HG02885 (cell line): ENCODE measurements around the gene P2RY11.

Experiments
- ATAC-seq: cut with Tn5 transposase; IDR thresholded peaks from one replicate; pipeline ENCODE4 v1.9.1; 2021; ENCODE audit warnings: mild to moderate bottlenecking; ENCODE audit not compliant: unreplicated experiment, poor library complexity

P2RY11 gene, protein sequence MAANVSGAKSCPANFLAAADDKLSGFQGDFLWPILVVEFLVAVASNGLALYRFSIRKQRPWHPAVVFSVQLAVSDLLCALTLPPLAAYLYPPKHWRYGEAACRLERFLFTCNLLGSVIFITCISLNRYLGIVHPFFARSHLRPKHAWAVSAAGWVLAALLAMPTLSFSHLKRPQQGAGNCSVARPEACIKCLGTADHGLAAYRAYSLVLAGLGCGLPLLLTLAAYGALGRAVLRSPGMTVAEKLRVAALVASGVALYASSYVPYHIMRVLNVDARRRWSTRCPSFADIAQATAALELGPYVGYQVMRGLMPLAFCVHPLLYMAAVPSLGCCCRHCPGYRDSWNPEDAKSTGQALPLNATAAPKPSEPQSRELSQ

DNA sequence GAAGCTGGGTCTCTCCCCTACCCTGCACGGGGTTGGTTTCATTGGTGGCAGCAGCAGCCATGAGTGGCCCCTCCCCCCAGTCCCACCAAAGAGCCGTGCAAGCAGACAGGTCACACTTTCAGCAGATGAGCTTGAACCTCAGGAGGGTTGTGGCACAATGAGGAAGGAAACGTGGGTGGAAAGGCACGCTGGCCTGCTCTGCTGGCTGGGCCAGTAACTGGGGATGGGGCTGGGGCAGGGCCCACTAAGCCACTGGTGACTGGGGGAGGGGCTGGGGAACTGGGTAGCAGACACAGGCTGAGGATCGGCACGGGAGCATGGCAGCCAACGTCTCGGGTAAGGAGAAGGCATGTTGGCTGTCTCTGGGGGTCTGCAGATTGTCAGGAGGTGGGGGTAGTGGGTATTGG is at the start of gene P2RY11:
Gene P2RY11, plus strand, starts transcription at position 289 of the 407 bp plus-strand sequence. Its CDS starts 29 bp downstream, at position 318.
- no peak for ATAC-seq

DNA sequence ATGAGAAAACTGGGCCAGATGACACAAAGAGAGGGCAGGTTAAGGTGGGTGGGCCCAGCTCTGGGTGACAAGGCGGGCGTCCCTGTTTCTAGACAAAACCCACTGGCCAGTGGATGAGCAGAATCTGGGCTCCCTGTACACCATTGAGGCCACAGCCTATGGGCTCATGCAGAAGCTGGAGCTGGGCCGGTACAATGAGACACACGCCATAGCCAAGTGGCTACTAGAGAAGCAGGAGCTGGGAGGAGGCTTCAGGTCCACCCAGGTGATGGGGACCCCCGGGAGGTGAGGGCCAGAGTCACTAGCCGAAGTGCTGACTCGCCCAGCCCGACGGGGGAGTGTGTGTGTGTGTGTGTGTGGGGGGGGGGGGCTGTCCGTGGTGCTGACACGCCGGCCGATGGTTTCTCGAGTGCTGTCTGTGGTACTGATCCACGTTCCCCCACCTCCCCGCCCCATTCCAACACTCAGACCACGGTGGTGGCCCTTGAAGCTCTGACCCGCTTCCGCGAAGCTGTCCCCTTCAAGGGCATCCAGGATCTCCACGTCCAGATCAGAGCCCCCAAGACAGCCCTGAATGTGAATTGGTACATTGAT is 49.7 kb upstream of the P2RY11 start:
- no peak for ATAC-seq

DNA sequence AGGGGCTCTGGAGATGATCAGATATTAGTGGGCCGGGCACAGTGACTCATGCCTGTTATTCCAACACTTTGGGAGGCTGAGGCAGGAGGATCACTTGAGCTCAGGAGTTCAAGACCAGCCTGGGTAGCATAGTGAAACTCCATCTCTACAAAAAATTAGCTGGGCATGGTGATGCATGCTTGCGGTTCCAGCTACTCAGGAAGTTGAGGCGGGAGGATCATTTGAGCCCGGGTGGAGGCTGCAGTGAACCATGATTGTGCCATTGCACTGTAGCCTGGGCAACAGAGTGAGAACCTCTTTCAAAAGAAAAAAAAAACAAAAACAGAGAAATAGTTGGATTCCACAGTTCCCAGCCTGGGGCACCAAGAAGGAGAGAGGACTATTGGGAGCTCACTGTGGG is 43.3 kb upstream of the P2RY11 start:
- no peak for ATAC-seq

DNA sequence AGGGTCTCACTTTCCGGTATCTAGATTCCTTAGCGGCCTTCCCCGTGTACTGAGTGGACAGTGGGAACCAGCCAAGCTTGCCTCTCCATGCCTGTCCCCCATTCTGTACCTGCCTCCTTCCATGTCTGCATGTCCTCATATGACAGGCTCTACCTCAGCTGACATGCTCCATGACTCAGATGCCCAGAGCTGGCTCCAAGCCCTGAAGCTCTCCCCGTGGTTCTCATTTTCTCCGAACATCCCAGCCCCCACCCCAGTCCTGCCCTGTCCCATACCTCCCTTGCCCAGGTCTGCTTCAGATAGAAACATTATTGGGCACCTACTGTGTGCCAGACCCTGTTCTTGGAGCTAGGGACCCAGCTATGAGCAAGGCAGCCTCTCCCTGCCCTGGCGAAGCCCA is 42.4 kb upstream of the P2RY11 start:
- no peak for ATAC-seq

DNA sequence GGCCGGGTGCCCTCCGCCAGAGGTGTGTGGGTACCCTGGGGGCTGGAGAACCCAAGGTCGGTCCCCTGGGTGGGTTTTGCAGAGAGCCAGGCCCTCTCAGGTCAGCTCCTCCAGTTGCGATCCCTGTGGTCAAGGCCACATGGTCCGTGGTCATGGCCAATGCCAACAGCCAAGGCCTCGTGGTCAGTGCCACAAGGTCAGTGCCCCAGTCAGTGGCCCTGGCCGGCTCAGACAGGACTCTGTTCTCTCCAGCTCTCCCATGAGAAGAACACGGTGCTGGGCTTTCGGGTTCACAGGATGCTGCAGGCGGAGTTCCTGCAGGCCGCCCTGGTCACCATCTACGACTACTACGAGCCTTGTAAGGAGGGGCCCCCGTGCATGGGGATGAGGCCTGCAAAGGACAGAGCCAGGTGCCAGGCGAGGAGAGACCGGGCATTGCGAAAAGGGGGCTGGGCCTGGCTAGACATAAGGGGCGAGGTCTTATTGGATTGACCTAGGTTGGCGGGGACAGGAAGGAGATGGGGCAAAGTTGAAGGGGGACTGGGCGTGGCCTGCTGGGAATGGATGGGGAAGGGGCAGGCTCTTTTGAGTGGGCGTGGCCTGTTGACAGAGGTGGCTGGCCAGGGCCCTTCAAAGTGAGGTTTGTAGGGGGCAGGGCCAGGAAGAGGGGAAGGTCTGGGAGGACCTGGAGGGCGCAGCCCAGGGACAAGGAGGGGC is 40.6 kb upstream of the P2RY11 start:
- no peak for ATAC-seq

DNA sequence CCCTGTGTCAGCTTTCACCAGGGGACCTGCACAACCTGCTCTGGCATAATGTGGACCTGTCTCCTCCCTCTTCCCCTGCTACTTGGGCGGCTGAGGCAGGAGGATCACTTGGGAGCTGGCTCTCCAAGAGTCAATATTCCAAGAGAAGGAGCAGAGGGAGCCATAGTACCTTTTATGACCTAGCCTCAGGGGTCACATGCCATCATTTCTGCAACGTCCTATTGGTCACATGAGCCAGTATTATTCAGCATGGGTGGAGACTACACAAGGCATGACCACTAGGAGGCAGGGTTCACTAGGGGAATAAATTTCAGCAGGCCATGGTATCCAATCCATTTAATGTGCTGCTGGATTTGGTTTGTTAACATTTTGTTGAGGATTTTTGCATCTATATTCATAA is 37.3 kb upstream of the P2RY11 start:
- no peak for ATAC-seq

DNA sequence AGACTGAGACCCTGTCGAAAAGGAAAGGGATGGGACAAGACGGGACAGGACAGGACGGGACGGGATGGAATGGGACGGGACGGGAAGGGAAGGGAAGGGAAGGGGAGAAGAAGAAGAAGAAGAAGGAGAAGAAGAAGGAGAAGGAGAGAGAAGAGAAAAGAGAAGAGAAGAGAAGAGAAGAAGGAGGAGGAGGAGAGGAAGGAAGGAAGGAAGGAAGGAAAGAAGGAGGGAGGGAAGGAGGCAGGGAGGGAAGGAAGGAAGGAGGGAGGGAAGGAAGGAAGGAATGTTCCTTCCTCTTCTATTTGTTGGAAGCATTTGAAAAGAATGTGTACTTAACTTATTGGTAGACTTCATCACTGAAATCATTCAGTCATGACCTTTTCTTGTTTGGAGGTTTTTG is 35.0 kb upstream of the P2RY11 start:
- no peak for ATAC-seq

DNA sequence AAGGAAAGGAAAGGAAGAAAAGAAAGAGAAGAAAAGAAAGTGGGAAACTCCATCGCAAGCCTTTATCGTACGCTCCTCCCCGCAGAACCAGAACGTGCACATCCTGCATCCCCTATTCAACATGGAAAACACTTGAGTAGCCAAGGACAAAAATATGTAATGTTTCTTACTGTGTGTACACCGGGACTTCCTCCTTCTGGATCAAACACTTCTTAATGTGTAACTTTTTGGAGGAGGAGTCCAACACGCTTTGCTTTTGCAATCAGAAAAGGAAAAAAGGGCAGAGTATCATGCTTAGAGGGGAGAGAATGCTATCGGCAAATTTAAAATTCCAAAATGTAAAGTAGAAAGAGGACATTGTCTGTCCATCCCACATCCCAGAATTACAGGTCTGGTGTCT is 33.2 kb upstream of the P2RY11 start:
- ATAC-seq, result no peak

DNA sequence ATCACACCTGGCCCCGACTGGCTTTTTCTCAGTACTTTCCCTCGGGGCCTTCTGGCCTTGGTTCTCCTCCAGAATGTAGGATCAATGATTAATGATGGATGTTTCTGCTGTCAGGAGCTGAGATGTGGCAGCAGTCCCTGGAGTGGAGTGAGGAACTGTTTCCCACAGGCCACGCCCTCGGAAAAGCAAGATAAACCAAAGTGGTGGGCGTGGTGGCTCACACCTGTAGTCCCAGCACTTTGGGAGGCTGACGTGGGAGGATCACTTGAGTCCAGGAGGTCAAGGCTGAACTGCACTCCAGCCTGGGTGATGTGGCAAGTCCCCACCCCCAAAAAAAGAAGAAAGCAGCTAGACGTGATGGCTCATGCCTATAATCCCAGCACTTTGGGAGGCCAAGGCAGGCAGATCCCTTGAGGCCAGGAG is 32.5 kb upstream of the P2RY11 start:
- no peak for ATAC-seq

DNA sequence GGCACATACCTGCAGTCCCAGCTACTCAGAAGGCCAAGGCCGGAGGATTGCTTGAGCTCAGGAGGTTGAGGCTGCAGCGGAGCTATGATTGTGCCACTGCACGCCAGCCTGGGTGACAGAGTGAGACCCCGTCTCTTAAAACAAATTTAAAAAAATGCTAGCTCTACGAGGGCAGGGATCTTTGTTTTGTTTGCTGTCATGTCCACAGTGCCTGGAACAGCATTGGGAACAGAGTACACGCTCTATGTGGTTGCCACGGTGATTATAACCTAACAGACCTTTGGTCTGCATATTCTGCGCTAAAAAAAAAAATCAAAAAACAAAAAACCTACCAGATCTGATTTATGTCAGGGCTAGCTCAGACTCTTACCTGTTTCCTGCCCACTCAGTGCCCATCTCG is 27.6 kb upstream of the P2RY11 start:
- no peak for ATAC-seq

DNA sequence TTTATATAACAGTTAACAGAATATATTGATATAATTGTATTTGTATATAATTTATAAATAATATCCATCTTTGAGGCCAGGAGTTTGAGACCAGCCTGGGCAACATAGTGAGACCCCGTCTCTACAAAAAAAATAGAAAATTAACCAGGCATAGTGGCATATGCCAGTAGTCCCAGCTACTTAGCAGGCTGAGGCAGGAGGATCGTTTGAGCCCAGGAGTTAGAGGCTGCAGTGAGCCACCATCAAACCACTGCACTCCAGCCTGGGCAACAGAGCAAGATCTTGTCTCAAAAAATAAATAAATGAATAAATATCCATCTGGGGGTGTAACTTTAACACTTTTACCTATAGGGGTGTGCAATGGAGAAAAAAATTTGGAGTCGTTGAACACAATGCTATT is 26.7 kb upstream of the P2RY11 start:
- ATAC-seq, result no peak

DNA sequence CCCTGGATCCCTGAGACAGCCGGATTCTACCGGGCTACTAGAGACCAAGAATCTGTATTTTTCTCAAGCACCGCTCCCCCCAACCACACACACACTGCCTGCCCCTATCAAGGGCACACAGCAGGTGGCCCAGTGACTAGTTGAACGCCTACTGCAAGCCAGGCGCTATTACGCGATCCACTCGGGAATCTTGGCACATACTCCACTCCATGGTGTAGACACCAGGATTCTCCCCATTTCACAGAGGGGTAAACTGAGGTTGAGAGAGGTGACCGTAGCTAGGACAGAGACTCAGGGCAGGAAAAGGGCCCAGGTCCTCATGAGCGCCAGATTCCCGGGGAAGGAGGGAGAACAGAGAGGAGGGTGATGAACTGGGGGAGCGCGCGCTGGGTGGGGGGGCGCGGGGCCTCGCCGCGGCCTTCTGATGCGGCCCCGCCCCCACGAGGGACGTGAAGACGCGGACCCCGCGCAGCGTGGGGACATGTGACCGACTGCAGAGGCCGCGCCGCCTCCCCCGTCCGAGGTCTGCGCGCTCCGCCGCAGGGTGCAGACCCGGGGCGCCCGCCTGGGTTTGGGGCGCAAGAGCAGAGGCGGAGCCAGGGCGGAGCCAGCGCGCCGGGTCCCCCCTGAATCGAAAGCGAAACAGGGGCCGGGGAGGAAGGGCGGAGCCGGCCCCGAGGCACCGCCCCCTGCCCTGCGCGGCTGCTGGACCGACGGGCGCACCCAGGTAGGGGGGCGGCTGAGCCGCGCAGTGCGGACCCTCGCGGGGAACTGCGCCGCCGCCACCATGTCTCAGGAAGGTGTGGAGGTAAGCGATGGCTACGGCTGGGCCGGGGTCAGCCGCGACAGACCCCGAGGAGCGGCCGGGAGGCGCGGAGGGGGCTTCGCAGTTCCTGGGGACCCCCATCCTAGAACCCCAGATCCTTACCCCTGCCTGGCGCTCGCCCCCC is 25.6 kb upstream of the P2RY11 start, which contains the start of gene SHFL:
Gene SHFL, plus strand, starts transcription at position 677 of the 950 bp plus-strand sequence. Its CDS starts 111 bp downstream, at position 788.
- peak; percentile 87 for ATAC-seq

DNA sequence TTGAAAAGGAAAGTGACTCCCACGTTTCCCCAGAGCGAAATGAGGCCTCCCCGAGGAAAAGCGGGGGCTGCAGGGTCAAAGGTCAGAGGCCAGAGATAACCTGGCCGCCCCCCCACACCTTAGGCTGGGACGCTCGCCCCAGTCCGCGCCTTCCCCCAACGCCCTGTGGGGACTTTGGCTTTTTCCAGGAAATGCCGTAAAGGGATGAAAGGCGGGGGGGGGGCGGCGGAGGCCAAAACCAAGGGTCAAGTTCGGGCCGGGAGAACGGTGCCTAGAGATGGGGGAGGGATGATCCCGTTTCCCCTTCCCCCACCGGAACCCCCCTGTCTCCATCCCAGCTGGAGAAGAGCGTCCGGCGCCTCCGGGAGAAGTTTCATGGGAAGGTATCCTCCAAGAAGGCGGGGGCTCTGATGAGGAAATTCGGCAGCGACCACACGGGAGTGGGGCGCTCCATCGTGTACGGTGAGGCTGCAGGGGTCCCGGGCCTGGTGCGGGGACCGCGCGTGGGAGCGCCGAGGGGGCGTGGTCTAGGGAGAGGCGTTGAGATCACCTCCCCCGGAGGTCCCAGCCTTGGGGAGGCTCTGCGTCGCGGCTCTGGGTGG is 24.8 kb upstream of the P2RY11 start:
- peak; percentile 11 for ATAC-seq

DNA sequence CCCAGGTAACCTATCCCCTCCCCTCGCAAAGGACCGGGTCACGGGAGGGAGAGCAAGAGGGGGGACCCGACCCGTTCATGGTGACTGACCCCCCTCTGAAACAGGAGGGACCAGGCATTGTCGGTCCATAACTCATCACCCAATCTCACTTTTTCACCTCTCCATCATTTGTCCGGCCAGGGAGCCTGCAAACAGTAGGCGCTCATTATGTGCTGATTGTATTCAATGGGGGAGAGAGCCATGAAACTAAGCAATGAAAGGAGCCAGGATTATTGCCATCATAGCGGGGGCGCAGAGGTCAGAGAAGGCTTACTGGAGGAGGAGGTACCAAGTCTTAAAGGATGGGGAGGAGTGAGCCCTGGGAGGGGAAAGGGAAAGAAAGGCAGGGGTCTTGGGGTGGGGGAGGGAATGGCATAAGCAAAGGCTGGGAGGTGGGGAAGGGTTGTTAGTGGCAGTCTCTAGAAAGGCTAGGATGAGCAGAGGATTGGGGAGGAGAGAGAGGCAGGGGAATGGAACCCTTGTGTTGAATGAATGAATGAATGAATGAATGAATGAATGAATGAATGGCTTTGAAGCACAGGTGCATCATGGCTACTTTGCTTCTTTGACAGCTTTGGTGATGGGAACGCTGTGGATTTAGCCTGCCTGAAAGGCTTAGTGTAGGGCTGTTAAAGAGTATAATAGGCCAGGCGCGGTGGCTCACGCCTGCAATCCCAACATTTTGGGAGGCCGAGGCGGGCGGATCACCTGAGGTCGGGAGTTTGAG is 24.0 kb upstream of the P2RY11 start:
- ATAC-seq, result no peak

DNA sequence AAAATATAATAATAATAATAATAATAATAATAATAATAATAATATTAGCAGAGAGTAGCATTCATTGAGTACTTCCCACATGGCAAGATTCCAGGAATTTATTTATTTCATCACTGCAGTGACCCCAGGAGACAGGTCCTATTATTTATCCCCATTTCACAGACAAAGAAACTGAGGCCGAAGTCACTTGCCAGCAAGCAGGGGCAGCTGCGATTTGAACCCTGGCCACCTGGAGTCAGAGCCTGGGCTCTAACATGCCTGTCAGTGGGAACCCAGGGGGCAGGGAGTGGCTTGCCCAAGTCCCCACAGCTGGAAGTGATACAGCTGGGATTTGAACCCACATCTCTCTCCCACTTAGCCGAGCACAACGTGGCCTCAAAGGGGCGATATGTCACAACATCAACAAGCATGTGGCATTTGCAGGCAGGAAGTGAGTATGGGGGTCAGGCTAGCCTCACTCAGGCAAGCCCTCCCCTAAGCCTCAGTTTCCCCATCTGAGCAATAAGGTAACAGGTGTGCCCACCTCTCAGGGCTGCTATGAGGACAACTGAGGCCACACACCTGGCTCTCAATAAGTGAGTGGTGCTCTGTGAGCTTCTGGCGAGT is 22.4 kb upstream of the P2RY11 start:
- ATAC-seq, result no peak

DNA sequence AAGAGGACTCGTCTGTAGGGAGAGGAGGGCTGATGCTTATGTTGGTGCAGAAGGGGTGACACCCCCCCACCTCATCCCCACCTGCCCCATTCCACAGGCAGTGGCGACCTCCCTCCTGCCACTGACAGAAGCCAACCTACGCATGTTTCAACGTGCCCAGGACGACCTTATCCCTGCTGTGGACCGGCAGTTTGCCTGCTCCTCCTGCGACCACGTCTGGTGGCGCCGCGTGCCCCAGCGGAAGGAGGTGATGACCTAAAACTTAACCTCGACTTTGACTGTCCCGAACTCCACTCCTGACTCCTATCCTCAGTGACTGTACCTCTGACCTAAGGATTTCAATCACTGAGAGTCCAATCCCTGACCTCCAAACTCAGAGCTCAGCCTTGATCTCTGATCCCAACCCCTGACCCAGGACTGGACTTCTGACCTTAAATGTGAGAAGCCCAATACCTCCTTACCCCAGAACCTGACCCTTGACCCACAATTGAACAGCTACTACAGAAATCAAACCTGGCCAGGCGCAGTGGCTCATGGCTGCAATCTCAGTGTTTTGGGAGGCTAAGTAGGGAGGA is 21.6 kb upstream of the P2RY11 start:
- no peak for ATAC-seq

DNA sequence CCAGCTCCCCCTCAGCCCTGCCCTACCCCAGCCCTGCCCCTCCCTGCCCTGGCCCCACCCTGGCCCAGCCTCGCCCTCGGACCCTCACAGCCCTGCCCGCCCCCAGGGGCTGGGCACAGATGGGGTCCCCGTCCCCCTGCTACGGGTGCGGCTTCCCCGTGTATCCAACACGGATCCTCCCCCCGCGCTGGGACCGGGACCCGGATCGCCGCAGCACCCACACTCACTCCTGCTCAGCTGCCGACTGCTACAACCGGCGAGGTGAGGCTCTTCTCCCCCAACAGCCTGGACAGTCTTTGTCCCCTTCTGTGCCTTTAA is 20.2 kb upstream of the P2RY11 start:
- ATAC-seq, result no peak

DNA sequence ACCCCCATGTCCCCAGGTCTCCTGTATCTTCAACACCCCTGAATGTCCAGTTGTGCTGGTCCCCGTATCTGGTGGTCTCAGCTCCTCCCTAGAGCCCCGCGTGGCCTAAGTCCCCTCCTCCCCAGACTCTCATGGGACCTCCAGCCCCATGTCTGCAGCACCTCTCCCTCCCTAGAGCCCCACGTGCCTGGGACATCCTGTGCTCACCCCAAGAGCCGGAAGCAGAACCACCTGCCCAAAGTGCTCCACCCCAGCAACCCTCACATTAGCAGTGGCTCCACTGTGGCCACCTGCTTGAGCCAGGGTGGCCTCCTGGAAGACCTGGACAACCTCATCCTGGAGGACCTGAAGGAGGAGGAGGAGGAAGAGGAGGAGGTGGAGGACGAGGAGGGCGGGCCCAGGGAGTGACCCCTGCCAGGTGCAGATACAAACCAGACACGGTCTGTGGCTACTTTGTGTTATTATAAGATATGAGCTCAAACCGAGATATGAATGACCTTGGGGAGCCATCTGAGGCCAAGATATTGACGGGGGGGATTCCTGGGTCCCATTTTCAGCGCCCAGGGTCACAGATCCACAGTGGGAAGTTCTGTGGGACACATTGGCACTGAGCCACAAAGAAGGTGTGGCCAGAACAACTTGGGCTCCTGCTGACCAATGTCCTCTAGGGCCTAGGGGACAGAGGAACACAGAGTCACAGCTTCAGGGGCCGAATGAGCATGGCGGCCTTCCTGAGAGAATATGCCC is 19.4 kb upstream of the P2RY11 start:
- ATAC-seq, result no peak
